ENCODE measurements around the gene LST1. TPM values are rescaled to one million over a fixed set of nuclear protein-coding genes. Genes with fewer than 3 reads are reported as not detected.
"Not testable (repeated sequence)": the region's sequence is repeated elsewhere in the genome, so short reads cannot be mapped to it uniquely, and the experiment has no call there.

LST1 gene
- total RNA-seq, 1 donor from 2014 or later, result 0.51 TPM

DNA sequence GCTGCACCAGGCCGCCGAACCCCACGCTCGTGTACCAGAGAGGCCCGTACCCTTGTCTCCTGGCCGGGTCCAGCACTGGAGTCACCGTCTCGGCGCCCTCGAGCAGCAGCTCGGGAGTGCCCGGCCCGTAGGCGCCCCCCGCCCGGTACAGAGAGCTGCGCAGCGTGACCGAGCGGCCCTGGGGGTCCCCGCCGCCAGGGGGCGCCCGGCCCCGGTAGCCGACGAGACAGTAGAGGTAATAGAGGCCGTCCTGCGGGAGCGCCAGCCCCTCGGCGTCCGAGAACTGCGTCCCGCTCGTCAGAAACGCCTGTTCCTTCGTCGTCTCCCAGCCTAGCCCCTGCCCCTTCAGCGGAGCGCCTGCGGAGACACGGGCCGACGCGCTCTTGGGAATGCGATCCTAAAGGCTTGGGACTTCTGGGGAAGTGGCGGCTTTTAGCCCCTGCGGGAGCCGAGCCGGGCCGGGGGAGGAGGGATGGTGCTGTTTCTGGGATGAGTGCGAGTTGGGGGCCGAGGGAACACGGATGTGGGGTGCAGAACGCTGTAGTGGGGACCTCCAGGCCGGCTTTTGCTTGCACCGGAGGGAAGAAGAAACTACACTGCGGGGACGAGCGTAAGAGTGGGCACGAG, 5.2 kb upstream of the LST1 start:
- DNase-seq (ENCODE audit: low read depth in 2 of 2), result peak in 1 of 2 donors; percentile 88

DNA sequence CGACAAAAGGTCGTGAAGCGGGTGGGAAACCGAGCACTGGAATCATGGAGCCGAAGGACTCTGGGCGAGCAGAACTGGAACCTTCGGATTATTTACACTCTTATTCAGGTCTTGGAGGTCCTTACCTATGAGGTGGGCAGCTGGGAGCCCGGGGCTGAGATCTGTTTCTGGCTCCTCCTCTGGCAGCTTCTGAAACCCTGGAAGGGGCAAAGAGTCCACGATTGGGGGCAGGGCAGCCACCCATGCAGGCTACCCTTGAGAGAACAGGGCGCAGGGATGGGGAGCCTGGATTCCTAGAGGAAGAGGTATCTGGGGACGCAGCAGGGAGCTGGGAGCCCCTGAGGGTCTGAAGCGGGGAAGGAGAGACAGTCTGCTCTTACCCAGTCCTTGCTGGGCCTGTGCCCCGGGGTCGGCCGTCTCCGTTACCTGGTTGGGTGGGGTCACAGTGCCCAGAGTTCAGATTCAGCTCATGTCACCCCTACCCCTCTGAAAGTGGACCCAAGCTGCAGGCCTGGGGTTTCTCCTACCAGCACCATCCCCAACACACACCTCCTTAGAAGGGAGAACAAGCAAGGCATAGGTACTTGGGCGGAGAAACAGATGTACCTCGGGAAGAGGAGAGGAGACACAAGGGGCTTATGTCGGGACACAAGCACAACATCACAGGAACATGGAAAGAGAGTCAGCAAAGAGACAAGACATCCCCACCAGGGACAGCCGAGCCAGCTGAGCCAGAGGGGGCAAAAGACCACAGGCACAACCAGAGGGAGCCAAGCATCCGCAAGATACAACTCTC, 4.4 kb upstream of the LST1 start:
- peak in 1 of 2 donors; percentile 16 for DNase-seq (ENCODE audit: low read depth in 2 of 2)

DNA sequence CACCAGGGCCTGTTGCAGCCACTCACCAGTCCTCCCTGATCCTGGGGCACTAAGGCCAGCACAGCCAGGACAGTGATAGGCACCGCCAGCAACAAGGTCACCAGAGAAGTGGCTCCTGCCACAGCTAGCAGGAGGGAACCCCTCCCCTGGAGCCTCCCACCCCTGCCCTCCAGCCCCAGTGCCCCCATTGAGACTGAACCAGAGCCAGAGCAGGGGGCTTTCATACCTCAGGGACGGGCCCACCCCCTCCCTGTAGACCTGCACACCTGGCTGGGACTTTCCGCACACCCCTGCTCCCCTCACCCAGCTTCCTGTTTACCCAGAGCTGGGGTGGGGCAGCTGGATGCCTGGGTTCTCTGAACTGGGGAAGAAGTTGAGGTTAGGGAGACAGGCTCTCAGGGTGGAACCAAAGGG, 3.8 kb upstream of the LST1 start, which contains the start of gene LTB:
Gene LTB, minus strand, starts transcription at position 195 of the 414 bp plus-strand sequence. Its CDS starts 7 bp downstream, at position 188.
- DNase-seq (ENCODE audit: low read depth in 2 of 2), result no peak

DNA sequence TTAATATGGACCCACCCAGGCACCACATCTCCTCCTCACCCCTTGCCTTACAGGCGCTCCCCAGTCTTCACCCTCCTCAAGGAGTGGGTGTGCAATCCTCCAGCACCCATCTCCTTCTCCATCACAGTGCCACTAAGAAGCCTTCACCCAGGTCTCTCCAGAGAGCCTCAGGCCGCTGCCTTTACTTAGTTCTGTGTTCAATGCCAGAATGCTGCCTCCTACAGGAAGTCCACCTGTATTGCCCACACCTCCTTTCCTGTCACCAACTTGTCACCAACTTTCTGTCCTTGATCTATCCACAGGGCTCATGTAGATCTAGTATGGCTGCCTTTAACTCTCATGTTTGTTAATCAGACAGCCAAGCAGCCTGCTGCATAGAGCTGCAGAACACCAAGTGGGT, 586 bp upstream of the LST1 start:
- peak in 1 of 2 donors; percentile 39 for DNase-seq (ENCODE audit: low read depth in 2 of 2)

DNA sequence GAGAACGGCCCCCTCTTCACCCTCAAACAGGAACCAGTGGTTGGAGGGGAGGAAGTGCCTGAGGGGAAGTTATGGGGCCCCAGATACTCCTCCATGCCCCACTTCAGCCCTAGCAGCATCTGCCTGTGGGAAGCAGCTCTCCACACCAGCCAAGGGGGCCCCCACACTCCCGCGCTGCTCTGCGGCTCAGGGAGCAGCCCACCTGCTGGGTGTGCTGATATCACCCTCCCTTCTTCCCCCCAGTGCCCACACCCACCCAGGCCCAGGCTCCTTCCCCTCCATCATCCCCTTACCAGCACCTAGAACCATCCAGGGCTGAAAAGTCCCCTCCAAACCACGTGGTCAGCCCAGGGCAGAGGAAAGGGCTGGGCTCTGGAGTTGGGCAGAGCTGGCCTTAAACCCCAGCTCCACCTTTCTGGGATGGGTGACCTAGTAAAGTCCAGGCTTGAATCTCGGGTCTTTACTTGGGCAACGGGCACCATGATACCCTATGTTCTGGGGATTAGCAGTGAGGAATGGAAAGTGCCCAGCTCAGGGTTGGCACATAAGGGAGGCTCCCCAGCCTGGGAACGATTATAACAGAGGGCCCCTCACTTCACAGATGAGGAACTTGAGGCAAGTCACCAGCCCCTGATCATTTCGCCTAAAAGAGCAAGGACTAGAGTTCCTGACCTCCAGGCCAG, 663 bp downstream of the LST1 start:
- DNase-seq (ENCODE audit: low read depth in 2 of 2), result no peak

DNA sequence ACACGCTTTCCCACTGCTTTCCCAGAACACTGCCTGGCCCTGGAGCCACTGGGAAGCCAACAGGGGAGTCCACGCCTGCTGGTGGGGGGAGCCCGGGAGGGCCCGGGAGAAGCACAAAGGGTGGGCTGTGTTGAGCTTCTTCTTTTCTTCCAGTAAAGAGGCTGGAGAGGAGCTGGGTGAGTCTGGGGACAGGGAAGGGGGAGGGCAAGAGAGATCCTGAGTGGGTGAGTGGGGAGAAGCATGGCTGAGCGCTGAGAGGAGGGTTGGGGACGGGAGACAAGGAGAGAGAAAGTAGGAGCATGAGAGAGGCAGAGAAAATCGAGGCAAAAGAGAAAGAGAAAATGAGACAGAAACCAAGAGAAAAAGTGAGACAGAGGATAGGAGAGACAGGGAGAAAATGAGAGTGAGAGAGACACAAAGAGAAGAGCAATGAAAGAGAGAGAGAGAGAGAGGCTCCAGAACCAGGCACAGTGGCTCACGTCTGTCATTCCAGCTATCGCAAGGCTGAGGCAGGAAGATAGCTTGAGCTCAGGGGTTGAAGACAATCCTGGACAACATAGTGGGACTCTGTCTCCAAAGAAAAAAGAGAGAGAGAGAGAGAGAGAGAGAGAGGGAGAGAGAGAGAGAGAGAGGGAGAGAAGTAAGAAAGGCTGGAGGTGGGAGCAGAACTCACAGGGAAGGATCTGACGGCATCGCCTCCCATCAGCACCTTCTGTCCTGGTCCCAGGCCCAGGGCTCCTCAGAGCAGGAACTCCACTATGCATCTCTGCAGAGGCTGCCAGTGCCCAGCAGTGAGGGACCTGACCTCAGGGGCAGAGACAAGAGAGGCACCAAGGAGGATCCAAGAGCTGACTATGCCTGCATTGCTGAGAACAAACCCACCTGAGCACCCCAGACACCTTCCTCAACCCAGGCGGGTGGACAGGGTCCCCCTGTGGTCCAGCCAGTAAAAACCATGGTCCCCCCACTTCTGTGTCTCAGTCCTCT, 2.0 kb downstream of the LST1 start:
- DNase-seq (ENCODE audit: low read depth in 2 of 2), result no peak

DNA sequence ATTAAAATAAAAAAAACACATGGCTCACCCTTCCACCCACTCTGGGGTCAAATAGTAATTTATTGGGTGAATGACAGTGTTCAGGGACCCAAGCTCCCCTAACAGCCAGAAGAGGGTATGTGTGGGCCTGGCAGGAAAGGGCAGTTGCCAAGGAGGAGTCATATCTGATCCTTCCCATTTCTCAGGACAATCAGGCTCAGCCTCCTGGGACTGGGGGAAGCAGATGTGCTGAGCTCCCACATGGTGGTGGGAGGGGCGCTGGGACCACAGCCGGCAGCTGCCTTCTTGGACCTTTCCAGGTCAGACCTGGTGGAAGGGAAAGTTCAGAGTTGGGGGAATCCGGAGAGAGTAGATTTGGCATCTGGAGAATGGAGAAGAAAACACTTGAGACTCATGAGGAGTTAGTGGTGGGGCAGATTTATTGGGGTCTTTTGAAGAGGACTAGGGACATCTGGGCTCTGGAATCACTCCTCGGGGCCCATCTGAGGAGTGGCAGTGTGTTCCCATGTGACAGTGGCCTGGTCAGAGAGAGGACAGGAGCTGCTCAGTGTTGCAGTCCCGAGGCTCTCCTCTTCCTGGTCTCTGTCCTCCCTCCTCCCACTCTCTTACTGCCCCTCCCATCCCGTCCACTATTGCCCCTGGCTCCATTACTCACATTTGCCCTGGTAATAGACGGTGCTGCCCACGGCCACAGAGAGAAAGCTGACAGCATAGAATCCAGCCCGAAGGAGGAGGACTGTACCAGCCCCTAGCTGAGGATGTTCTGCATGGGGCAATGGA, 3.0 kb downstream of the LST1 start:
- DNase-seq (ENCODE audit: low read depth in 2 of 2), result no peak

DNA sequence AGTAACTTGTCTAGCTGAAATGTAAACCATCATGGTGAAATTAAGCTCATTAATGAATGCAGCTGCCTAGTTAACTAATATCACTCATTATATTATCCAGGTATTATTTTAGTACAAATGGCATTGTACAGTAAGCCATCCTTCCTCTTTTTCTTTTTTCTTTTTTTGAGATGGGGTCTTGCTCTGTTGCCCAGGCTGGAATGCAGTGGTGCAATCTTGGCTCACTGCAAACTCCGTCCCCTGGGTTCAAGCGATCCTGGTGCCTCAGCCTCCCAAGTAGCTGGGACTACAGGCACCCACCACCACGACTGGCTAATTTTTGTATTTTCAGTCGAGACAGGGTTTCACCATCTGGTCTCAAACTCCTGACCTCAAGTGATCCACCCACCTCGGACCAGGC, 4.6 kb downstream of the LST1 start:
- not testable (repeated sequence) for DNase-seq (ENCODE audit: low read depth in 2 of 2)

DNA sequence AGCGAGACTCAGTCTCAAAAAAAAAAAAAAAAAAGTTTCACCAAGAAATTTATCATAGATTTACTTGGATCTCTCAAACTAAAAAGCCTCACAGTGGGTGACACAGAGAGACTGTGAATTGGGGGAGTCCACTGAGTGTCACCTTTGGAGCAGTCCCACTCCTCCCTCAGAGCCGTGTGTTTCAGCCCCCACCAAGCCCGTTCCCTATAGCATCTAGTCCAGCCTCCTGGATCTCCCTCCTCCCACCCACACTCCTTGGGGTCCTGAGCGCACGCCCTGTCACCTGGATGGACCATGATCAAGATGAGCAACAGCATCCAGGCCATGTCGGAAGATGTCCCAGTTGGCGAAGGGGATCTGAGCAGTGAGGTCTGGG, 6.3 kb downstream of the LST1 start:
- no peak for DNase-seq (ENCODE audit: low read depth in 2 of 2)

DNA sequence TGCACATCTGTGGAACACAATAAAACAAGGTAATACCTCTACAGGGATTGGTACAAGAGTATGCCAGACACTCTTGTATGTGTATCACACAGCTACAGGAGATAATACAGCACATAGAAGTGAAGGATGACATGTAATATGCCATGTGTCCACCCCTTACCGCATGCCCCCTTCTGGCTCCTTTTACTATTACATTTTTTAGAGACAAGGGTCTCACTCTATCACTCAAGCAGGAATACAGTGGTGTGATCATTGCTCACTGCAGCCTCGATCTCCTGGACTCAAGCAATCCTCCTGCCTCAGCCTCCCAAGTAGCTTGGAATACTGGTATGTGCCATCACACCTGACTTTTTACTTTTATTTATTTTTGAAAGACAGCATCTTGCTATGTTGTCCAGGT, 10.9 kb downstream of the LST1 start:
- DNase-seq (ENCODE audit: low read depth in 2 of 2), result peak; percentile 48 to 63

DNA sequence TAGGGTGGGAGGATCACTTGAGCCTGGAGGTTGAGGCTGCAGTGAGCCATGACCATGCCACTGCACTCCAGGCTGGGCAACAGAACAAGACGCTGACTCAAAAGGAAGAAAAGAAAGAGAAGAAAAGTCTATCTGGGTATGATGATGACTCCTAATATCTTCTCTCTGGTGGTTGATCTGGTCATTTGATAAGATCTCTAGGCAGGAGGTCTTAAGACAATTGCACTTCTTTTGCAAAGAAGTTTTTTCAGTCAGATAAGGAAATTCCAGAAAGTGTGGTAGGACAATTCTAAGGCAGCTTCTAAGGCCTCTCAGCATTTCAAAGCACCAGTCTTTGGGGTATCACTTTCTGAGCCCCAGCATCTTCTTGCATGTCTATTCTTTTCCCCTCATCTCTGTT, 21.2 kb downstream of the LST1 start:
- no peak for DNase-seq (ENCODE audit: low read depth in 2 of 2)

DNA sequence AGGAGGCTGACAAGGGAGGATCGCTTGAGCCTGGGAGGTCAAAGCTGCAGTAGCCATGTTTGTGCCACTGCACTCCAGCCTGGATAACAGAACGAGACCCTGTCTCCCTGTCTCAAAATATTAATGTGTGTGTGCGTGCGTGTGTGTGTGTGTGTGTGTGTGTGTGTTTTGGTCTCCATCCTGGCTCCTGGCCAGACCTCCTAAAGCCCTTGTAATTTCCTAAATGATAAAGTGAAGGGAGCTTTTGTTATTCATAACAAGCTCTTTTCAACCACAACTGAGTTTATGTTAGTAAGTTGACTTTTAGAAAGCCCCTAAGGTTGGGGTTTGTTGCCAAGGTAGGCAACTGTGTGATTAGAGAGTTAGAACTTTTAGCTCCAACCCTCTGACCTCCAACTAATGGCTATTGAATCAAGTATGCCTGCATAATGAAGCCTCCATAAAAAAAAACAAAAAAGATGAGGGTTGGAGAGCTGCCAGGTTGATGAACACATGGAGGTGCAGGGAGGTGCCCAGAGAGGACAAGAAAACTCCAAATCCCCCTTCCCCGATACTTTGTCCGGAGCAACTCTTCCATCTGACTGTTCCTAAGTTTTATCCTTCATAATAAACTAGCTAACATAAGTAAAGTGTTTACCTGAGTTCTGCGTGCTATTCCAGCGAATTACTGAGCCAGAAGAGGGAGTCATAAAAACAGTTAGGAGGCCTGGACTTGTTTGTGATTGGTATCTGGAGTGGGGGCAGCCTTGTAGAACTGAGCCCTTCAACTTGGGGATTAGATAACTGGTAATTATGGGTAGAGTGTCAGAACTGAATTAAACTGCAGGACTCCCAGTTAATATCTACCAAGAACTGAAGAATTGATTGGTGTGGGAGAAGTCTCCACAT, 23.7 kb downstream of the LST1 start:
- no peak for DNase-seq (ENCODE audit: low read depth in 2 of 2)

DNA sequence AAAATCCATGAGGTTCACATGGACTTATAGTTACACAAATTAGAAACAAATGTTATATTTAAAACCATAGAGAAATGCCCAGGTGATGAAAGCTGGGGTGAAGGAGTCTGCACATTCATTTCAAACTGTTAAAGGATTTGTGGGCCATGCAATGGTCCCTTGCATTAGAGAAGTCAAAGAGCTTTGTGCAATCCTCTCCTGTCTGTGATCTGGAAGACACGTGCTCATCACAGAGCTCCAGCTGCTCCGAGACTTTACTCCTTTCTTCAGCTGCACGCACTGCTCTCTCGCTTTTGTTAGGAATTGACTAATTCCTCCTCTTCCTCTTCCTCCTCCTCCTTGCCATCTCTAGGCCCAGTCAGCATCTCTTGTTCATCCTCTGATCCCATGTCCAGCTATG, 24.9 kb downstream of the LST1 start:
- DNase-seq (ENCODE audit: low read depth in 2 of 2), result no peak

DNA sequence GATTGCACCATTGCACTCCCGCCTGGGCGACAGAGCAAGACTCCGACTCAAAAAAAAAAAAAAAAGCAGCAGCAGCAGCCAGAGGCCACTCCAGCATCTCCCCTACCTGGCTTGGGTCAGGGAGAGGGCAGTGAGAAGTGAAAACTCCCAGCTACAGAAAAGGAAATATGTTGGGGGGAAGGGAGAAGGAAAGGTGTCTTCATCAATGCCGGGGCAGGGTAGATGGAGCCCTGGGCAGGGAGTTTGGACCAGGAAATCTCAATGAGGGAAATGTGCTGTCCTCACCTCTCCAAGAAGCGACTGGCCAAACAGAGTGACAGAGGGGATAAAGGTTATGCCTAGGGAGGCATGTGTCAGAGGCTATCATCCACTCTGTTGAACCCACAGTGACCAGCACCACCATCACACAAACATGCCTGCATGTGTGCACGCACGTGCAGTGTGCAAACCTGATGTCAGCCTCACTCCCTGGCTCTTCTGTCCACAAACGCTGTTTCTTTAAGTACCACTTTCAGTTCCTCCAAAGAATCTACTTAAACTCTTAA, 28.1 kb downstream of the LST1 start:
- DNase-seq (ENCODE audit: low read depth in 2 of 2), result no peak

DNA sequence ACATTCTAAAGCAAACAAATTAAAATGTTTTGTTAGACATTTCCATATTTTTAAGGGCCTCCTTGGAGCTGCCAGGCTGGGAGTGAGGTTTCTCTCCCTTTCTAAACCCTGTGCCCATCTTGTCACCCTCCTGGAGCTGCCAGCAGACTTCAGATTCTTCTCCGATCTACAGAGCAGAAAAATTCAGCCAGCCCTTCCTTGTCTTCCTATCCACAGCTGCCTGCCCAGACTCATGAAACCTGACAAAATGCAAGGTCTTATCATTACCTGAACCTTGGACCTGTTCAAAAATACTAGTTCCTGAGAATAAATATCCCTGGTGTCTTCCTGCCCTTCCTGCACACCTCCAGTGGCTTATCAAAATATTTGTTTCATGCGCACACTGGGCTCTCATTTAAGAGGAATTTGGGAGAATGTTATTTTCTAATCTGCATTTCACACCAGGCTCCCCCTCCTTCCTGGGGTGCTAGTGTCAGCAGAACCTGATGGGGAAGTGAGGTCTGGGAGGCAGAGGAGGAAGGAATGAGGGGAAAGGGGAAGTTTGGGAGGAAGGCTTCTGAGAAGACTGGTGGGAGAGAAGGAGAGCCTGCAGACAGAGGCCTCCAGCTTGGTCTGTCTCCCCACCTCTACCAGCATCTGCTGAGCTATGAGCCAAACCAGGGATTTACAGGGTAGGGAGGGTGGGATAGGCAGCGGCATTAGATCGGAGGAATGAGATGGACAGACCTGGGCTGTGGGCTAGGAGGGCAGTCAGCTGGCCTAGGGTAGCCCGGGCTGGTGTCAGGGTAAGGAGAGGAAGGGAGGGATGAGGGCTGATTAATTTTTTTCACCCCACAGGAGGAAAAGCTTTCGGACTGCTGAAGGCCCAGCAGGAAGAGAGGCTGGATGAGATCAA, 28.9 kb downstream of the LST1 start, which contains the start of gene AIF1:
Gene AIF1, plus strand, starts transcription at position 551 of the 895 bp plus-strand sequence. Its CDS starts 96 bp downstream, at position 647.
- DNase-seq (ENCODE audit: low read depth in 2 of 2), result no peak

DNA sequence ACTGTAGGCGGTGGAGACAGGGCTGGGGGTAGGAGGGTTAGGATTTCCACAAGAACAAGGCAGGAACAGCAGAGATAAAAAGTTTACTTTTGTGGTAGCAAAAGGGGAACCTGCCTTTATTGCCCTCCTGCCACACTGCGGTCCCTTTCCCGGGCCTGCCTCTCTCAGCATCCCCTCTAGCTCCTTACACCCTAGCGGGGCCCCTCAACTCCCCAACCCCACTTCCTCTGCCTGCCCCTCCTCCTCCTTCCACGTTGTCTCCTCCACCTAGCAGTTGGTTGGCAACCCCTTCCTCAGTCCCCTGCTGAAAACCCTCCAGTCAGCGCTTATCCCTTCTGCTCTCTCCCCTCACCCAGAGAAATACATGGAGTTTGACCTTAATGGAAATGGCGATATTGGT, 29.7 kb downstream of the LST1 start:
- DNase-seq (ENCODE audit: low read depth in 2 of 2), result no peak

DNA sequence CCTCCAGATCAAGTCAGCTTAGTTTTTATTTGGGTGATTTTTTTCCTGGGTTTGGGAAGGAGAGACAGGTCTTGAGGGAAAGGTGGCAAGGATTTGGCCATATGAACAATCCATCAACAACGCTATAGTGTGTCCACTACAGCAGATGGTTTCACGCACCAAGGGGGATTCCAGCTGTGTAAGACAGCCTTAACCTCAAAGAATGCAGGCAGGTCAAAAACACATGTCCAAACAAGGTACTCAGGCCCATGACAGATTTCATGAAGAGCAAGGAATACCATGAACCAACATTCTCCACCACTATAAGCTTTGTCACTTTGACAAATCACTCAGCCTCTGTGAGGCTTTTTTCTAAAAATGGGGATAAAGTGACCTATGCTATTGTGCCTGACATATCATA, 30.9 kb downstream of the LST1 start:
- DNase-seq (ENCODE audit: low read depth in 2 of 2), result no peak
